Measurements from ENCODE around the gene SLC26A5.

DNA sequence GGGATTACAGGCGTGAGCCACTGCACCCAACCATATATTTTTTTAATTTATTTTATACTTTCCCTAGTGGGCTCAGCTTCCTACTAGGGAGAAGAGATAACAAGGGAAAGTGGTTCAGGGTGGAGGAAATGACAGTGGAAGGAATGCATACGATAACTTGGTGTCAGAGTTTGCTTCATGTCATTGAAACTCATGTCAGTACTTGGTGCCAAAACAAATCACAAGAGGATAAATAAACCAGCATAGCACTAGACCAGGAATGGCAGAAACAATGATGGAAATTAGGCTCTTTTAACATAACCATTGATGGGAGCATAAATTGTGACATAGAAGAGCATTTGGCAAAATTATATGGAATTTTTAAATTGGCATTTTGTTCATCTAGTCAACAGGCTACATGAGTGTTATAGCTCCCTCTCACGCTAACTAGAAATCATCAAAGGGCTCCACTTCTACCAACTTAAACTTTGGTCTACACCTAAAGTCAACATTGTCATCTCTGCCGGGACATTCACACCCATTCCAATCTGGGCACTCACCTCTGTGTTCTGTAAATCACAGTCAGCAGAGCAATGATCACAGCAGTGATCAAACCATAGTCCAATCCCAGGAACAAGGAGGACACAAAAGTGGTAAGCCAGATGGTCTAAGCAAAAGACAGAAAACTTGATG lies 57.4 kb downstream of the SLC26A5 start:
- TF ChIP-seq CTCF (IDR thresholded peaks at IDR 0.05) (no peak), ZFX (IDR thresholded peaks at IDR 0.05; ENCODE audit: borderline replicate concordance) (no peak)

Data from 22Rv1 (cell line).